ENCODE data around the gene SGPL1. TPM values are rescaled to one million over a fixed set of nuclear protein-coding genes. Genes with fewer than 3 reads are reported as not detected.

SGPL1 gene
- total and polyA plus RNA-seq, 2 experiments from 2014 or later = 12.0 to 42.7 TPM

- Mint-ChIP-seq H3K9me3 (no peaks in the 10 kb centered on the region), H3K4me1 (peaks cover 5% of the 10 kb centered on the region; the same call in 2 of the 3 replicates), H3K27me3 (ENCODE audit: insufficient read depth, low read depth, poor library complexity) (peaks cover 3% of the 10 kb centered on the region), H3K36me3 (ENCODE audit: low read depth) (no peaks in the 10 kb centered on the region), H3K27ac (no peak overlapping the region), H3K4me3 (no peak overlapping the region)
- no peak for ATAC-seq
- DNase-seq (ENCODE audit: low spot score) = no peak
- H3K36me3 ChIP-seq (ENCODE audit: insufficient read depth) = no peaks in the 10 kb centered on the region
- H3K27ac ChIP-seq (ENCODE audit: low read depth) = no peak overlapping the region
- no peaks in the 10 kb centered on the region; the same call in 1 of the 2 replicates for H4K20me1 ChIP-seq (replicated peaks; ENCODE audit: insufficient read depth)
- H3F3A ChIP-seq (replicated peaks; ENCODE audit: low read depth) = no peaks in the 10 kb centered on the region
- H3K4me1 ChIP-seq (ENCODE audit: insufficient read depth) = no peaks in the 10 kb centered on the region
- H3K27me3 ChIP-seq (ENCODE audit: insufficient read depth) = no peaks in the 10 kb centered on the region
- H3K4me2 ChIP-seq = no peak overlapping the region
- no peaks in the 10 kb centered on the region for H3K79me2 ChIP-seq (replicated peaks; ENCODE audit: insufficient read depth)
- TF ChIP-seq EZH2phosphoT487 (IDR thresholded peaks at IDR 0.05; ENCODE audit: unreplicated experiment) (no peak), ZNF331 (CRISPR knock-in tag; IDR thresholded peaks at IDR 0.05; ENCODE audit: low read depth) (no peak), POLR2AphosphoS5 (IDR thresholded peaks at IDR 0.05; ENCODE audit: low read depth) (no peak), CTCF (conservative IDR thresholded peaks at IDR 0.05; ENCODE audit: low read depth in 2 of 2) (no peak), JUNB (IDR thresholded peaks at IDR 0.05; ENCODE audit: unreplicated experiment) (no peak), REST (IDR thresholded peaks at IDR 0.05; ENCODE audit: unreplicated experiment) (no peak), NANOG (IDR thresholded peaks at IDR 0.05; ENCODE audit: borderline replicate concordance) (no peak), ETS1 (IDR thresholded peaks at IDR 0.05) (no peak), ZNF462 (CRISPR knock-in tag; IDR thresholded peaks at IDR 0.05) (no peak), ZNF114 (CRISPR knock-in tag; IDR thresholded peaks at IDR 0.05) (no peak), EZH2 (IDR thresholded peaks at IDR 0.05; ENCODE audit: low read depth, unreplicated experiment) (no peak), CREB1 (CRISPR knock-in tag; IDR thresholded peaks at IDR 0.05; ENCODE audit: low read depth) (no peak), STAT1 (IDR thresholded peaks at IDR 0.05; ENCODE audit: unreplicated experiment) (no peak)
- no peak overlapping the region for H3K4me3 ChIP-seq
- H3K9me2 ChIP-seq (ENCODE audit: insufficient read depth) = peaks cover 4% of the 10 kb centered on the region; the same call in 1 of the 2 replicates
- H2AFZ ChIP-seq = no peak overlapping the region
Measured at GRCh38 chr10:70780772-70781171, 35.0 kb upstream of the SGPL1 start.

Measured in GM23338 (cell line).